CD4-positive, alpha-beta T cell treated with Interleukin-4 for 1 hour (primary cell): ENCODE data around the gene NBL1.

Source experiments
- DNase-seq, 2 donors: peaks; one replicate each; pipeline ENCODE4 v3.0.0-alpha.2; 2020 to 2022

Gene NBL1

DNA sequence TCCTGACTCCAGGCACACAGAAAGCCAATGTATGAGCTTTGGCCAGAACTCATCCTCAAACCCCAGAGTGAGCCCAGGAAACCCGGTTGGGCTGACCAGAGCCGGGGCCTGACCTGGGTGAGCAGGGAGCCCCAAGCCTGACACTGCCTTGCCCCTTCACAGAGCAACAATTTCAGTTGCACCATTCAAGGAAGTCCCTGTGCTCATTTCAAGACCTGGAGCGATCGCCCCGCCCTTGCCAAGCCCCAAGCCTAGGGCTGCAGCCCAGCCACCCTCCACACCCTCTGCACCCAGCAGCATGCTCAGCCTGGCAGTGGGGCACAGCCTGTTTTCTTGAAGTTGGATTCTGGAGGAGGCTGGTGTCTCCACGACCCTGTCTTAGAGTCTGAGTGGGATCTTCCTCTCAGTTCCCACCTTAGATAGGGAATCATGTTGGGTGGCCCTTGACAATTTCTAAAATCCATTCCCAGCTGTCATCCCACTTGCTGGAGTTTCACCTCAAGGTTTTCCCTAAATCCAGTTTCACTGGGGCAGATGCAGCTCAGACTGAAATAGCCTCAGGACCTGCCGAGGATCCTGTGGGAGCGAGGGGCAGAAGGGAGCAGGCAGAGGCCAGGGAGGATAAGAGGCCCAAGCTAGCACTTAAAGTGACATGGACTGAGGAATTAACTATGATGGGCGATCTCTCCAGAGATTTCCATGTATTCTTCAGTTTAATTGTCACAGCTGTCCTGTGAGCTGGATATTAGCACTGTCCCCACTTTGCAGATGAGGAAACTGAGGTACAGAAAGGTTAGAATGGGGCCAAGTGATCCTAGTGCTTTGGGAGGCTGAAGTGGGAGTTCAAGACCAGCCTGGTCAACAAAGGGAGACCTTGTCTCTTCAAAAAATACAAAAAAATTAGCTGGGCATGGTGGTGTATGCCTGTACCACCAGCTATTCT lies 2.5 kb downstream of the NBL1 start:
- DNase-seq, result no peak

GRCh38 chr1:19647643-19648042 lies 3.5 kb downstream of the NBL1 start:
- peak; percentile 24 to 42 for DNase-seq

GRCh38 chr1:19648239-19648638 lies 4.1 kb downstream of the NBL1 start:
- no peak for DNase-seq

- no peak for DNase-seq
Observed at GRCh38 chr1:19648689-19649088, 4.6 kb downstream of the NBL1 start.

DNA sequence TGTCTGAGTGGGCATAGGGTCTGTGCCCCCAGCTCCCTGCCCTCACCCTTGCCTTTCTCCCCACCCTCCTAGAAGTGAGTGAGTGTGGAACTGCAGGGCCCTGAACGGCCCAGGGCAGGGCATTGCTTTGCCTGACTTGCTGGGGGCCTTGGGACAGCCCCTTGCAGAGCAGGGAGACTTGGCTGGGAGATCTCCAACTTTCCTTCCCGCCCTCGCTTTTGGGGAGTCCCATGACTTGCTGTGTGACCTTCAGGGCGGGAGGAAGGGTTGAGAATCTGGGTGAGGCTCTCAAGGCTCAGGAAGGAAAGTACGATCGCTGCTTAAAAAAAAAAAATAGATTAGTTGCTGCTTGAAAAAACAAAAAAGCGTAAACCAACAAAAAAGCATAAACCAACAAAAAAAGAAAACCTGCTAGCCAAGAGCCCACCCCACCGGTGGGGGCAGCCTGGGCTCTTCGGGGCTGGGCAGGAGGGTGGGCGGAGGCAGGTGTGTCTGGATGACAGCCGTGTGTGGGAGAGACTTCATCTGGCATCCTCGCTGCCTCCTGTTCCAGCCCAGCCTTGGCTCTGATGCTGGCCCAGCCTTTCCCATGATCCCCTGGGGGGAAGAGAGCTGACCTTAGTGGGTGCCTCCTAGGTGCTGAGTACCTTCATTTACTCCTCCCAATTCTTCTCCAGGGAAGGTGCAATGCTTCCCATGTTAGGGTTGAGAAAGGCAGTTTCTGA lies 6.5 kb downstream of the NBL1 start:
- DNase-seq, result no peak

GRCh38 chr1:19651141-19651737 lies 7.1 kb downstream of the NBL1 start:
- peak; percentile 53 to 60 for DNase-seq

- DNase-seq, result no peak
Observed at GRCh38 chr1:19654386-19654785, 10.3 kb downstream of the NBL1 start.

- no peak for DNase-seq
Observed at GRCh38 chr1:19654886-19655717, 11.0 kb downstream of the NBL1 start.

DNA sequence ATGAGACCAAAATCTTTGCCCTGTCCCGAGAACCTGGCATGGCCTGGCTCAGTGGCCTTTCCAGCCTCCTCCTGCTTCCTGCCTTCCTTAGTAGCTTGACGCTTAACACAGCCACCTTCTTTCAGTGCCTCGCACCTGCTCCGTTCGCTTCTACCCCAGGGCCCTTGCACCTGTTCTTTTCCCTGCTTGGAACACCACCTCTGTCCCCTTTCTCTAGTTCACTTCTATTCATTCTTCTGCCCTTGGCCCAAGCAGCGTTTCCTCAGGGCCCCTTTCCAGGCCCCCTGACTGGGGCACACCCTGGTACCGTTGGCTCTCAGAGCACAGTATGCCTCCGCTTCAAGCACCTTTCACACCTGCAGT lies 11.6 kb downstream of the NBL1 start:
- no peak for DNase-seq

- DNase-seq, result no peak
Observed at GRCh38 chr1:19656134-19656779, 12.1 kb downstream of the NBL1 start.

DNA sequence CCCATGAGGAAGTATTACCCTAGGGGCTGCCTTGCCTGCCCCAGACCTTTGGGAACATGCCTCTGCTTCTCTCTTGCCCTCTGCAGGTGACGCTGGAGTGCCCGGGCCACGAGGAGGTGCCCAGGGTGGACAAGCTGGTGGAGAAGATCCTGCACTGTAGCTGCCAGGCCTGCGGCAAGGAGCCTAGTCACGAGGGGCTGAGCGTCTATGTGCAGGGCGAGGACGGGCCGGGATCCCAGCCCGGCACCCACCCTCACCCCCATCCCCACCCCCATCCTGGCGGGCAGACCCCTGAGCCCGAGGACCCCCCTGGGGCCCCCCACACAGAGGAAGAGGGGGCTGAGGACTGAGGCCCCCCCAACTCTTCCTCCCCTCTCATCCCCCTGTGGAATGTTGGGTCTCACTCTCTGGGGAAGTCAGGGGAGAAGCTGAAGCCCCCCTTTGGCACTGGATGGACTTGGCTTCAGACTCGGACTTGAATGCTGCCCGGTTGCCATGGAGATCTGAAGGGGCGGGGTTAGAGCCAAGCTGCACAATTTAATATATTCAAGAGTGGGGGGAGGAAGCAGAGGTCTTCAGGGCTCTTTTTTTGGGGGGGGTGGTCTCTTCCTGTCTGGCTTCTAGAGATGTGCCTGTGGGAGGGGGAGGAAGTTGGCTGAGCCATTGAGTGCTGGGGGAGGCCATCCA lies 12.8 kb downstream of the NBL1 start:
- no peak for DNase-seq

DNA sequence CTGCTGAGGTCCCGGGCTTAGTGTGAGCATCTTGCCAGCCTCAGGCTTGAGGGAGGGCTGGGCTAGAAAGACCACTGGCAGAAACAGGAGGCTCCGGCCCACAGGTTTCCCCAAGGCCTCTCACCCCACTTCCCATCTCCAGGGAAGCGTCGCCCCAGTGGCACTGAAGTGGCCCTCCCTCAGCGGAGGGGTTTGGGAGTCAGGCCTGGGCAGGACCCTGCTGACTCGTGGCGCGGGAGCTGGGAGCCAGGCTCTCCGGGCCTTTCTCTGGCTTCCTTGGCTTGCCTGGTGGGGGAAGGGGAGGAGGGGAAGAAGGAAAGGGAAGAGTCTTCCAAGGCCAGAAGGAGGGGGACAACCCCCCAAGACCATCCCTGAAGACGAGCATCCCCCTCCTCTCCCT lies 13.4 kb downstream of the NBL1 start:
- DNase-seq, result no peak

- no peak for DNase-seq
Observed at GRCh38 chr1:19658186-19658585, 14.1 kb downstream of the NBL1 start.

GRCh38 chr1:19661721-19662228 lies 17.7 kb downstream of the NBL1 start:
- peak; percentile 24 to 68 for DNase-seq

GRCh38 chr1:19662313-19662712 lies 18.2 kb downstream of the NBL1 start:
- no peak for DNase-seq

DNA sequence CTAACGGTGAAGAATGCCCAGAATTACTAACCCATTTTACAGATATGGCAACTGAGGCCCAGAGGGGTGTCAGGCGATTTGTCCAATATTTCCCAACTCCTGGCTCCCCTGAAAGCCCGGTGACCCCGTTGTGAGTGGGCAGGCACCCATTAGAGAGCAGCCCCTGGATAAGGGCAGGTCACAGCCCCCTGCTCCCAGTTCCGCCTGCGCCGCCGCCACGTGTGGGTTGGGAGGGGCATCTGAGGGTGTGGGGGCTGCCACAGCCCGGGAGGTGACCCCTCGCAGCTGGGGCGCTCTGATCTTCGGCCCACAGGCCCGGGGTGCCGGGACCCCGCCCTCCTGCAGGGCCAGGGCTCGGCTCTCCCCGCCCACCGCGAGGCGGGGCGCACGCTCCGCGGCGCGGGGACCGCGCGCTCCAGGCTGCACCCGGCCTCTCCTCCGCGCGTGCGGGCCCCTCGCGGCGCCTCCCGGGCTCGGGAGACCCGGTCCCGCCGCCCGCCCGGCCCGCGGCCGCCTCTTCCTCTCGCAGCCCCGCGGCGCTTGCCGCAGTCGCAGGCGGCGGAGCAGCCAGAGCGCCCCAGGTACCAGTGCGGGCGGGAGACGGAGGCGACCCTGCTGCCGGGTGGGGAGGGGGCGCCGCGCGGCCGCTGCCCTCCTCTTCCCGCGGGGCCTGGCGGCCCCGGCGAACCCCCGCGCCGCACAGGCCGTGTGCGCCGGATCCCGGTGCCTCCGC lies 20.5 kb downstream of the NBL1 start, which contains the start of gene HTR6:
Gene HTR6, plus strand, starts transcription at position 423 of the 733 bp plus-strand sequence. CDS start 879 bp downstream, outside the sequence.
- DNase-seq, result no peak

GRCh38 chr1:19665186-19665495 lies 21.0 kb downstream of the NBL1 start:
- no peak for DNase-seq

GRCh38 chr1:19665496-19666465 lies 21.7 kb downstream of the NBL1 start:
- no peak for DNase-seq

DNA sequence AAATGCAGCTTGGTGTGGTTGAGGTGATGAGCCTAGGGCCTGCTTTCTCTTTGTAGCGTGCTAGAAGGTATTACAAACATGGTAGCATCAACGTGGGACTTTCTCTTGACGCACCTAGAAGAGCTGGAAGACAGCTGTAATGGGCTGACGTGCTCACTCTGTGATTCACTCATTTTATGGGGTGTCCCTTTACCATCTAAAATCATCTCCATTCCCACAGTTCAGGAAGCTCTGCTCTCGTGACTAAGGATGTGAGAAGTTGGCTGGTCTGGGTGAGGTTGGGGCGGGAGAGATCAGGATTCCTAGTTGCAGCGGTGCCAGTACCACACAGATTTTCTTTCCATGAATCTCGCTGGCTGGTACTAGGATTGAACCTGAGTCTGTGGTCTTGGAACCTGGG lies 24.8 kb downstream of the NBL1 start:
- no peak for DNase-seq

GRCh38 chr1:19670787-19671186 lies 26.7 kb downstream of the NBL1 start:
- DNase-seq, result no peak
